ENCODE measurements around the gene UROC1. TPM values are rescaled to one million over a fixed set of nuclear protein-coding genes. Genes with fewer than 3 reads are reported as not detected.
A peak's percentile ranks its signal among the peaks of the same experiment; 100 is the strongest.

UROC1 gene
- total and polyA plus RNA-seq, 8 donors, result 0.09 TPM; not detected in 7

DNA sequence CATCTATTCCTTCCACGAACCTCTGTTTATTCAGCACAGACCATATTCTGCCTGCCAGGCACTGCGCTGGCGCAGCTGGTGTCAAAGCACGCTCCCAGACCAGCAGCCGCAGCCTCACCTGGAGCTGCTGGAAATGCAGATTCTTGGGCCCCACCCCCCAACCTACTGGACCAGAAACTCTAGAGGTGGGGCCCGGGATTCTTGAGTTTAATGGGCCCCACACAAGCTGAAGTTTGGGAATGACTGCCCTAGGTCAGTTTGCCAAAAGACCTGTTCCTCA is 13.4 kb upstream of the UROC1 start:
- no peak overlapping the region for H3K4me3 ChIP-seq
- DNase-seq, result peak in 1 of 6 donors; percentile 25
- H3K27ac ChIP-seq, result no peak overlapping the region
- H3K36me3 ChIP-seq, result no peaks in the 10 kb centered on the region
- no peaks in the 10 kb centered on the region for H3K27me3 ChIP-seq
- ATAC-seq, result no peak
- TF ChIP-seq, protein P1, sequence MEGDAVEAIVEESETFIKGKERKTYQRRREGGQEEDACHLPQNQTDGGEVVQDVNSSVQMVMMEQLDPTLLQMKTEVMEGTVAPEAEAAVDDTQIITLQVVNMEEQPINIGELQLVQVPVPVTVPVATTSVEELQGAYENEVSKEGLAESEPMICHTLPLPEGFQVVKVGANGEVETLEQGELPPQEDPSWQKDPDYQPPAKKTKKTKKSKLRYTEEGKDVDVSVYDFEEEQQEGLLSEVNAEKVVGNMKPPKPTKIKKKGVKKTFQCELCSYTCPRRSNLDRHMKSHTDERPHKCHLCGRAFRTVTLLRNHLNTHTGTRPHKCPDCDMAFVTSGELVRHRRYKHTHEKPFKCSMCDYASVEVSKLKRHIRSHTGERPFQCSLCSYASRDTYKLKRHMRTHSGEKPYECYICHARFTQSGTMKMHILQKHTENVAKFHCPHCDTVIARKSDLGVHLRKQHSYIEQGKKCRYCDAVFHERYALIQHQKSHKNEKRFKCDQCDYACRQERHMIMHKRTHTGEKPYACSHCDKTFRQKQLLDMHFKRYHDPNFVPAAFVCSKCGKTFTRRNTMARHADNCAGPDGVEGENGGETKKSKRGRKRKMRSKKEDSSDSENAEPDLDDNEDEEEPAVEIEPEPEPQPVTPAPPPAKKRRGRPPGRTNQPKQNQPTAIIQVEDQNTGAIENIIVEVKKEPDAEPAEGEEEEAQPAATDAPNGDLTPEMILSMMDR (IDR thresholded peaks at IDR 0.05), result no peak
- 86 to 92% methylated on average over 6 of the region's 6 CpGs for WGBS, 2 donors
- no peak for FAIRE-seq
- H3K9me3 ChIP-seq, result no peaks in the 10 kb centered on the region
- intact Hi-C loops (cut with DNase I), result no loop called here
- H3K4me1 ChIP-seq, result peaks cover 0 to 11% (median 0%) of the 10 kb centered on the region in 3 donors

DNA sequence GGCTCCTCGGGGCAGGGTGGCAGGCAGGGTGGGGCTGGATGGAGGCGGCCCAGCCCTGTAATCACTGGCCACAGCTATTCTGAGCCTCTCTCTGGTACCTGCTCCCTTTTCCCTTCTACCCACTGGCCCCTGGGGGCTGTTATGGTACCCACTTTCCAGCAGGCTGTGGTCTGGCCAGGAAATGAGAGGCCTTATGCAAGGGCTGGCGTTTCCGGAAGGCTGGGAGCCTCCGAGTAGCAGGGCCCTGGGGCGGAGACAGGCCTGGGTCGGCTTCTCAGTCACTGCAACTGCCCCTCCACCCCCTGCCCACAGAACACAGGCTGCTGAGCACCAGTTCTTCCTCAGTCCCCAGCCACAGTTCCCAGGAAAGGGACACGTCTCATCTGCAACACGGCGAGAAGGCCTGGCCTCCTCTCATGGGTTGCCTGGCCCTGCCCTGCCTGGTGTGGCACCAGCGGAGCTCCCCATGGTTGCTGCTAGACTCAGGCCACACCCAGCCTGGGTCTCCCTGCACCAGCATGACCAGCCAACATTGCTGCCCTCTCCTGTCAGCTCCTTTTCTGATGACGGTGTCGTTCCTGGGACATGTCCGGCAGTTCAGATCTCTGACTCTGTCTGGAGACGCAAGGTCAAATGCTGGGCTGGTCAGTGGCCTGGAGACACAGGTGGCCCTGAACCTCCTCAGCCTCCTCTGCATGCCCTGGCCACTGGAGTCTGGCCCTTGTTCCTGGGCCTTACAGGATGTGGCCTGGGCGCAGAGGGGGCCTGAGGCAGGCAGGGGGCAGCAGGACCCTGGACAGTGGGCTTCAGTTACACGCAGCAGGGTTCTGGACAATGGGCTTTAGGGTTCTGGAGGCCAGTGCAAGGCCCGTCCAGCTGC is 12.8 kb upstream of the UROC1 start:
- DNase-seq (peak in 4 of 6 donors; percentile 10 to 66 (median 46)), ATAC-seq (peak in 2 of 4 donors; percentile 36 to 42), FAIRE-seq (no peak)
- H3K9me3 ChIP-seq, result no peaks in the 10 kb centered on the region
- TF ChIP-seq, protein P1 (IDR thresholded peaks at IDR 0.05), result no peak
- peak overlapping the region in 1 of 4 donors; percentile 23 for H3K27ac ChIP-seq
- H3K36me3 ChIP-seq, result no peaks in the 10 kb centered on the region
- WGBS, 2 donors, result 89 to 92% methylated on average over 17 to 18 of the region's 18 CpGs
- no peaks in the 10 kb centered on the region for H3K27me3 ChIP-seq
- H3K4me1 ChIP-seq, result peaks cover 0 to 11% (median 0%) of the 10 kb centered on the region in 3 donors
- H3K4me3 ChIP-seq, result no peak overlapping the region
- intact Hi-C loops (cut with DNase I), result no loop called here

DNA sequence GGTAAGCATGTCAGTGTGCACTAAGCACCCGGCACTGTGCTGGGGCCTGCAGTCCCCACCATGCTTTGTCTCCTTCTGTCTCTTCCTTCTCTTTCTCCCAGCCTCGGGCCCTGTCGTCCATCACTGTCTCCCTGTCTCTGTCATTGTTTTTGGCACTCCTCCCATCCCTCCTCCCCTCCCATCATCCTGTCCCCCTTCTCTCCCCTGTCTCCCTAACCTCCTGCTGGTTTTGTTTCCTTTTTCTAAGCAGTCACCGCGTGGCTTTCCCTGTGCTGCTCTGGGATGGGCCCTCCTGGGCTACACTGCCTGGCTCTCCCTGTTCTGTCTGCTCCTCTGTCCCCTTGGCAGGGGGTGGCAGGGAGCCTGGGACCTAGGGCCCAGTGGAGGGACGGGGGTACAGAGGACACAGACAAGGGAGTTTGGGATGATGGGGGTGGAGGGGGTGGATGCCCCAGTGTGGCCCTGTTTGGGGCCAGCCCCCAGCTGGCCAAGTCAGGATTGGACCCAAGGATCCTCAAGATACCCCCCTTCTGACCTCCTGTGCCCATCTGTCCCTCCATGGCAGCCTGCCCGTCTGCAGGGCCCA is 12.1 kb upstream of the UROC1 start:
- H3K27ac ChIP-seq, result peak overlapping the region in 1 of 4 donors; percentile 46
- 82 to 90% methylated on average over 6 to 7 of the region's 7 CpGs for WGBS, 2 donors
- intact Hi-C loops (cut with DNase I), result loop anchor here in 1 of 3 donors (10.0 kb wide), 1 partner anchor 925 kb away; no protein-coding TSS in a partner anchor
- H3K36me3 ChIP-seq, result no peaks in the 10 kb centered on the region
- DNase-seq, result peak in 2 of 6 donors; percentile 35 to 48
- H3K27me3 ChIP-seq, result no peaks in the 10 kb centered on the region
- TF ChIP-seq, protein P1 (IDR thresholded peaks at IDR 0.05), result no peak
- peaks cover 0 to 11% (median 0%) of the 10 kb centered on the region in 3 donors for H3K4me1 ChIP-seq
- no peak for FAIRE-seq
- ATAC-seq, result no peak
- H3K9me3 ChIP-seq, result no peaks in the 10 kb centered on the region
- no peak overlapping the region for H3K4me3 ChIP-seq

DNA sequence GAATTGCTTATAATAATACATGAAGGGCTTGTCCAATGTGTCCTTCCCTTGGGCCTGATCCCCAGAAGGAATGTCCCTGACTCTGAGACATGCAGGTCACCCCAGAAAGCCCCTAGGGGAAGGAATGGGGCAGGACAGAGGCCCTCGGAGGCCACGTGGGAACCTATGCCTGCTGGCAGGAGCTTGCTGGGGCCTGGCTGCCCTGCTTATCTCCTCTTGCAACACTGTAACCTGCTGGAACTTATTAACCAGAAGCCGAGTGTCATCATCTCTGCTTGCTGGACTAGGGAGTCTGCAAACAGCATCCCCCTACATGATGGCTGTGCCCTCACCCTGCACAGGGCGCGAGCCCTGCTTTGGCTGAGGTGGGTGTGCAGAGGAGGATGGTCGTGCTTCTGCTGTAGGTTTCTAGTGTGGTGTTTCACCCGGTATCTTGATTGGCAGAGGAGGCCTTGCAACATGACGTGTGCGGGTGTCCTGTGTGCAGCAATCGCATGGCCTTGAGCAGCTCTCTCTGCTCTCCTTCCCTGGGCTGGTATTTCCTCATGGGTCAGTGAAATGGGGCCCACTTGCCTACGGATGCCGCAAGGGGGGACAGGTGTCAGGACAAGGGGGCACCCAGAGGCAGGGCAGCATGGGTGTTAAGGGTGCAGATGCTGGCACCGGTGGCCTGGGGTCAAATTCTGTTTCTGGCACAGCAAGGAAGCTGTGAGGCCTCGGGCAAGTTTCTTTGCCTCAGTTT is 11.4 kb upstream of the UROC1 start:
- H3K27ac ChIP-seq, result peak overlapping the region in 1 of 4 donors; percentile 46
- intact Hi-C loops (cut with DNase I), result loop anchor here in 1 of 3 donors (10.0 kb wide), 1 partner anchor 926 kb away; no protein-coding TSS in a partner anchor

More for the DNA sequence above, 11.4 kb upstream of the UROC1 start:
- FAIRE-seq (no peak), ATAC-seq (peak; percentile 70 to 91 (median 84)), DNase-seq (peak in 5 of 6 donors; percentile 21 to 84 (median 60))
- Histone ChIP-seq H3K36me3 (no peaks in the 10 kb centered on the region), H3K9me3 (no peaks in the 10 kb centered on the region), H3K4me1 (peaks cover 0 to 11% (median under 1%) of the 10 kb centered on the region in 3 donors), H3K4me3 (no peak overlapping the region), H3K27me3 (no peaks in the 10 kb centered on the region)
- TF ChIP-seq, protein P1 (IDR thresholded peaks at IDR 0.05), result peak in 2 of 4 donors; percentile 19 to 34
- WGBS, 2 donors, result 34% methylated on average over 14 of the region's 14 CpGs
